SK-N-SH (cell line): ENCODE data around the gene FLNA. TPM values are rescaled to one million over a fixed set of nuclear protein-coding genes. Genes with fewer than 3 reads are reported as not detected.

Experiments used
- CTCF ChIA-PET: fragments of 300-600, 350-600 bp; formaldehyde crosslinking; extraction: SDS; loops from one replicate; lab custom pipeline; 2021; lab: Yijun Ruan, JAX
- POLR2A ChIA-PET: fragments of 350-600 bp; sonication (Branson Sonifier 250); formaldehyde crosslinking; extraction: SDS; loops from one replicate; lab custom pipeline; 2020; ENCODE audit warnings: antibody characterized with exemption, inconsistent platforms; lab: Yijun Ruan, JAX
- DNase-seq: peaks from one replicate; pipeline ENCODE4 v3.0.0; 2012
- H2AFZ ChIP-seq: fragments of 200-600 bp; sonication (generic); 2 replicates; pipeline ENCODE4 v1.8.1; 2016; ENCODE audit warnings: antibody characterized with exemption, mild to moderate bottlenecking, low read depth
- H3F3A ChIP-seq: fragments of 200-600 bp; sonication (generic); replicated peaks from 2 replicates; pipeline ENCODE3; 2016; ENCODE audit warnings: antibody characterized with exemption, mild to moderate bottlenecking; ENCODE audit not compliant: insufficient read depth
- H3K27ac ChIP-seq, 2 experiments: fragments of 200-500 bp in 1 of 2; fragments of 200-600 bp in 1 of 2; sonication (Bioruptor generic) in 1 of 2; sonication (generic), shearing (Covaris generic) in 1 of 2; 2 replicates each; pipeline versions ENCODE4 v1.5.1 to v1.6.1; 2014 to 2016; ENCODE audit warnings: low read depth in 2 of 2, inconsistent platforms in 1 of 2, low read length in 1 of 2, mild to moderate bottlenecking in 1 of 2, mixed read lengths in 1 of 2
- H3K27me3 ChIP-seq: fragments of 200-600 bp; sonication (generic), shearing (Covaris generic); 2 replicates; pipeline ENCODE4 v1.6.1; 2016; ENCODE audit warnings: mixed run types; ENCODE audit not compliant: insufficient read depth
- H3K36me3 ChIP-seq, 2 experiments: fragments of 200-500 bp in 1 of 2; fragments of 200-600 bp in 1 of 2; sonication (Bioruptor generic) in 1 of 2; sonication (generic) in 1 of 2; replicated peaks in 1 of 2; 2 replicates each; pipeline versions ENCODE3 to v1.5.1; 2014 to 2016; ENCODE audit warnings: low read length in 1 of 2, mild to moderate bottlenecking in 1 of 2; ENCODE audit not compliant: insufficient read depth in 2 of 2, control insufficient read depth in 1 of 2
- H3K4me1 ChIP-seq, 2 experiments: fragments of 200-500 bp in 1 of 2; fragments of 200-600 bp in 1 of 2; sonication (Bioruptor generic) in 1 of 2; sonication (generic), shearing (Covaris generic) in 1 of 2; 2 replicates each; pipeline versions ENCODE4 v1.5.1 to v1.6.1; 2014 to 2016; ENCODE audit warnings: low read depth in 1 of 2, low read length in 1 of 2, mixed run types in 1 of 2; ENCODE audit not compliant: insufficient read depth in 2 of 2, control insufficient read depth in 1 of 2
- H3K4me2 ChIP-seq: fragments of 200-600 bp; sonication (generic), shearing (Covaris generic); 2 replicates; pipeline ENCODE4 v1.6.1; 2017; ENCODE audit warnings: mixed run types
- H3K4me3 ChIP-seq, 2 experiments: fragments of 200-500 bp in 1 of 2; fragments of 200-600 bp in 1 of 2; sonication (Bioruptor generic) in 1 of 2; sonication (generic), shearing (Covaris generic) in 1 of 2; 2 replicates each; pipeline versions ENCODE4 v1.5.1 to v1.8.1; 2014 to 2016; ENCODE audit warnings: low read depth in 2 of 2, inconsistent platforms in 1 of 2, low read length in 1 of 2, mild to moderate bottlenecking in 1 of 2, mixed read lengths in 1 of 2, moderate library complexity in 1 of 2
- H3K79me2 ChIP-seq: fragments of 200-600 bp; sonication (generic); 2 replicates; pipeline ENCODE4 v1.8.1; 2017; ENCODE audit warnings: mild to moderate bottlenecking; ENCODE audit not compliant: insufficient read depth
- H3K9ac ChIP-seq: fragments of 200-600 bp; sonication (generic); 2 replicates; pipeline ENCODE4 v1.6.1; 2017; ENCODE audit warnings: mixed run types
- H3K9me2 ChIP-seq: fragments of 200-600 bp; sonication (generic); 2 replicates; pipeline ENCODE4 v1.6.1; 2017; ENCODE audit warnings: mixed run types
- H3K9me3 ChIP-seq: fragments of 200-600 bp; sonication (generic); 2 replicates; pipeline ENCODE4 v1.6.1; 2017; ENCODE audit warnings: mixed run types, mild to moderate bottlenecking, moderate library complexity
- H4K20me1 ChIP-seq: fragments of 200-600 bp; sonication (generic); 2 replicates; pipeline ENCODE4 v1.6.1; 2017; ENCODE audit warnings: mild to moderate bottlenecking, mixed run types; ENCODE audit not compliant: insufficient read depth
- EP300 ChIP-seq, 2 experiments: IDR thresholded peaks; 2 replicates each; pipeline versions ENCODE4 v1.4.0 to v1.6.1; 2012; ENCODE audit warnings: borderline replicate concordance in 1 of 2, low read depth in 1 of 2, low read length in 1 of 2
- EZH2phosphoT487 ChIP-seq: fragments of 200-600 bp; sonication (generic); IDR thresholded peaks from 2 replicates; pipeline ENCODE4 v1.6.1; 2017; ENCODE audit warnings: low read depth, mixed run types, mild to moderate bottlenecking, antibody characterized with exemption, moderate library complexity, borderline replicate concordance
- FOXJ3 ChIP-seq: sonication (generic); formaldehyde crosslinking; IDR thresholded peaks from 2 replicates; pipeline ENCODE4 v1.5.1; 2020; ENCODE audit warnings: mild to moderate bottlenecking, missing genetic modification reagents
- GABPA ChIP-seq: IDR thresholded peaks from 2 replicates; pipeline ENCODE4 v1.4.0; 2012; ENCODE audit warnings: low read depth, mild to moderate bottlenecking
- JUND ChIP-seq: IDR thresholded peaks from 2 replicates; pipeline ENCODE4 v1.4.0; 2012
- MEF2A ChIP-seq: IDR thresholded peaks from 2 replicates; pipeline ENCODE4 v1.4.0; 2012; ENCODE audit warnings: low read depth, borderline replicate concordance
- NRF1 ChIP-seq: IDR thresholded peaks from 2 replicates; pipeline ENCODE4 v1.6.1; 2012; ENCODE audit warnings: low read depth, mild to moderate bottlenecking, low read length
- PBX3 ChIP-seq: IDR thresholded peaks from 2 replicates; pipeline ENCODE4; 2012
- SIN3A ChIP-seq: IDR thresholded peaks from 2 replicates; pipeline ENCODE4 v1.6.1; 2012; ENCODE audit warnings: low read depth, mild to moderate bottlenecking, low read length, moderate library complexity, borderline replicate concordance
- SMC3 ChIP-seq: IDR thresholded peaks from 2 replicates; pipeline ENCODE4 v1.6.1; 2012; ENCODE audit warnings: low read depth, low read length, improper control_type of control experiment
- TAF1 ChIP-seq: IDR thresholded peaks from 2 replicates; pipeline ENCODE4 v1.6.1; 2012; ENCODE audit warnings: low read depth, mild to moderate bottlenecking, low read length, moderate library complexity, borderline replicate concordance
- TCF12 ChIP-seq: IDR thresholded peaks from 2 replicates; pipeline ENCODE4 v1.4.0; 2012
- USF1 ChIP-seq: IDR thresholded peaks from 2 replicates; pipeline ENCODE4 v1.4.0; 2012; ENCODE audit warnings: low read depth, borderline replicate concordance
- YY1 ChIP-seq: IDR thresholded peaks from 2 replicates; pipeline ENCODE4 v1.4.0; 2012; ENCODE audit warnings: low read depth, mild to moderate bottlenecking
- WGBS: methylation state at CpG from one replicate; pipeline ENCODE4 v1.1.6; 2017; ENCODE audit warnings: low lambda C conversion rate; 5-methylcytosine and 5-hydroxymethylcytosine counted together
- polyA plus RNA-seq, 3 experiments: library from polyadenylated mRNA; depleted of rRNA; stranded (reverse); fragments of >200 nt; gene quantifications; 2 replicates each; pipeline ENCODE4 v1.2.3, GENCODE V29; 2012

The FLNA gene
- polyA plus RNA-seq, 1 of the 3 experiments (the other 2 are of a cell fraction), result 550 TPM

- CTCF ChIA-PET, result no interaction called here
- Histone ChIP-seq H3K4me1 (no peaks in the 10 kb centered on the region), H3K79me2 (peaks cover 85% of the 10 kb centered on the region), H3K27ac (peak overlapping the region in 1 of 2 experiments; percentile 30; a peak in 2 of 4 replicates), H3F3A (peaks cover 43% of the 10 kb centered on the region), H3K9ac (no peak overlapping the region), H3K36me3 (peaks cover 3 to 74% of the 10 kb centered on the region in 2 experiments), H2AFZ (no peak overlapping the region), H3K4me3 (no peak overlapping the region), H3K4me2 (no peak overlapping the region), H3K9me3 (no peaks in the 10 kb centered on the region), H3K27me3 (no peaks in the 10 kb centered on the region), H4K20me1 (peaks cover 98% of the 10 kb centered on the region), H3K9me2 (no peaks in the 10 kb centered on the region)
- DNase-seq, result no peak
- POLR2A ChIA-PET, result no interaction called here
- 69% methylated on average over 13 of the region's 34 CpGs for WGBS
- no peak for TF ChIP-seq GABPA
- no peak for TF ChIP-seq MEF2A
- TF ChIP-seq USF1, result no peak
- TF ChIP-seq TAF1, result no peak
- no peak for TF ChIP-seq EP300 (IDR thresholded peaks at IDR 0.05; ENCODE audit: borderline replicate concordance in 1 of 2, low read depth in 1 of 2, low read length in 1 of 2)
- no peak for TF ChIP-seq FOXJ3 (CRISPR knock-in tag)
- TF ChIP-seq JUND, result no peak
- no peak for TF ChIP-seq EZH2phosphoT487
- TF ChIP-seq TCF12, result no peak
- no peak for TF ChIP-seq SMC3
- TF ChIP-seq NRF1, result no peak
Measured at GRCh38 chrX:154360155-154360713, 14.2 kb downstream of the FLNA start.

GRCh38 chrX:154359362-154360154 lies 14.9 kb downstream of the FLNA start:
- ChIA-PET POLR2A (no interaction called here), CTCF (no interaction called here)
- 71% methylated on average over 19 of the region's 41 CpGs for WGBS
- H3K9ac ChIP-seq, result no peak overlapping the region
- no peaks in the 10 kb centered on the region for H3K4me1 ChIP-seq
- no peak overlapping the region for H3K4me3 ChIP-seq
- peaks cover 98% of the 10 kb centered on the region for H4K20me1 ChIP-seq
- no peak for DNase-seq
- peaks cover 43% of the 10 kb centered on the region for H3F3A ChIP-seq
- H3K79me2 ChIP-seq, result peaks cover 79% of the 10 kb centered on the region
- TF ChIP-seq YY1, result no peak
- TF ChIP-seq PBX3, result no peak
- no peak for TF ChIP-seq SIN3A
- TF ChIP-seq, all 33 proteins: peak for 0
- peaks cover 3 to 74% of the 10 kb centered on the region in 2 experiments for H3K36me3 ChIP-seq
- no peaks in the 10 kb centered on the region for H3K27me3 ChIP-seq
- H3K9me2 ChIP-seq, result no peaks in the 10 kb centered on the region
- H2AFZ ChIP-seq, result no peak overlapping the region
- no peak overlapping the region for H3K4me2 ChIP-seq
- H3K27ac ChIP-seq, result peak overlapping the region in 1 of 2 experiments; percentile 30; a peak in 2 of 4 replicates
- no peaks in the 10 kb centered on the region for H3K9me3 ChIP-seq
